GM12865 (cell line): ENCODE measurements around the gene EREG.

Experiments
- DNase-seq: peaks from one replicate; pipeline ENCODE4 v3.0.0; 2010; ENCODE audit warnings: low read depth
- H3K4me3 ChIP-seq: 2 replicates; pipeline ENCODE4 v1.5.1; 2011; ENCODE audit warnings: mild to moderate bottlenecking, low read depth, low read length, control low read depth
- TF ChIP-seq, protein P1 (sequence below): IDR thresholded peaks from 2 replicates; pipeline ENCODE4 v1.5.1; 2011; ENCODE audit warnings: low read length, control low read depth, low read depth, inconsistent platforms; ENCODE audit not compliant: insufficient read depth; ENCODE audit errors: missing control alignments

The EREG gene

DNA sequence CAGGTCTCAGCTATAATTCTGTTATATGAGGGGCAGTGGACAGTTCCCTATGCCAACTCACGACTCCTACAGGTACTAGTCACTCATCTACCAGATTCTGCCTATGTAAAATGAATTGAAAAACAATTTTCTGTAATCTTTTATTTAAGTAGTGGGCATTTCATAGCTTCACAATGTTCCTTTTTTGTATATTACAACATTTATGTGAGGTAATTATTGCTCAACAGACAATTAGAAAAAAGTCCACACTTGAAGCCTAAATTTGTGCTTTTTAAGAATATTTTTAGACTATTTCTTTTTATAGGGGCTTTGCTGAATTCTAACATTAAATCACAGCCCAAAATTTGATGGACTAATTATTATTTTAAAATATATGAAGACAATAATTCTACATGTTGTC, 20.4 kb downstream of the EREG start:
- no peak overlapping the region for H3K4me3 ChIP-seq
- TF ChIP-seq, protein P1, sequence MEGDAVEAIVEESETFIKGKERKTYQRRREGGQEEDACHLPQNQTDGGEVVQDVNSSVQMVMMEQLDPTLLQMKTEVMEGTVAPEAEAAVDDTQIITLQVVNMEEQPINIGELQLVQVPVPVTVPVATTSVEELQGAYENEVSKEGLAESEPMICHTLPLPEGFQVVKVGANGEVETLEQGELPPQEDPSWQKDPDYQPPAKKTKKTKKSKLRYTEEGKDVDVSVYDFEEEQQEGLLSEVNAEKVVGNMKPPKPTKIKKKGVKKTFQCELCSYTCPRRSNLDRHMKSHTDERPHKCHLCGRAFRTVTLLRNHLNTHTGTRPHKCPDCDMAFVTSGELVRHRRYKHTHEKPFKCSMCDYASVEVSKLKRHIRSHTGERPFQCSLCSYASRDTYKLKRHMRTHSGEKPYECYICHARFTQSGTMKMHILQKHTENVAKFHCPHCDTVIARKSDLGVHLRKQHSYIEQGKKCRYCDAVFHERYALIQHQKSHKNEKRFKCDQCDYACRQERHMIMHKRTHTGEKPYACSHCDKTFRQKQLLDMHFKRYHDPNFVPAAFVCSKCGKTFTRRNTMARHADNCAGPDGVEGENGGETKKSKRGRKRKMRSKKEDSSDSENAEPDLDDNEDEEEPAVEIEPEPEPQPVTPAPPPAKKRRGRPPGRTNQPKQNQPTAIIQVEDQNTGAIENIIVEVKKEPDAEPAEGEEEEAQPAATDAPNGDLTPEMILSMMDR: no peak
- no peak for DNase-seq

DNA sequence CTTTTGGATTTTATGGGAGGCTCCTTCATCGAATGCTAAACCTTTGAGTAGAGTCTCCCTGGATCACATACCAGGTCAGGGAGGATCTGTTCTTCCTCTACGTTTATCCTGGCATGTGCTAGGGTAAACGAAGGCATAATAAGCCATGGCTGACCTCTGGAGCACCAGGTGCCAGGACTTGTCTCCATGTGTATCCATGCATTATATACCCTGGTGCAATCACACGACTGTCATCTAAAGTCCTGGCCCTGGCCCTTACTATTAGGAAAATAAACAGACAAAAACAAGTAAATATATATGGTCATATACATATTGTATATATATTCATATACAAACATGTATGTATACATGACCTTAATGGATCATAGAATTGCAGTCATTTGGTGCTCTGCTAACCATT, 21.2 kb downstream of the EREG start:
- TF ChIP-seq, protein P1: no peak
- H3K4me3 ChIP-seq: no peak overlapping the region
- DNase-seq: no peak

DNA sequence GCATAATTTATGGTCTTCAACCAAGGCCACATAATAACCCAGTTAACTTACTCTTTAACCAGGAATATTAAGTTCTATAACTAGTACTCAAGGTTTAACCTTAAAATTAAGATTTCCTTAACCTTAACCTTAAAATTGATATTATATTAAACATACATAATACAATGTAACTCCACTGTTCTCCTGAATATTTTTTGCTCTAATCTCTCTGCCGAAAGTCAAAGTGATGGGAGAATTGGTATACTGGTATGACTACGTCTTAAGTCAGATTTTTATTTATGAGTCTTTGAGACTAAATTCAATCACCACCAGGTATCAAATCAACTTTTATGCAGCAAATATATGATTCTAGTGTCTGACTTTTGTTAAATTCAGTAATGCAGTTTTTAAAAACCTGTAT, 22.8 kb downstream of the EREG start:
- no peak for DNase-seq
- H3K4me3 ChIP-seq: no peak overlapping the region
- TF ChIP-seq, protein P1: no peak

DNA sequence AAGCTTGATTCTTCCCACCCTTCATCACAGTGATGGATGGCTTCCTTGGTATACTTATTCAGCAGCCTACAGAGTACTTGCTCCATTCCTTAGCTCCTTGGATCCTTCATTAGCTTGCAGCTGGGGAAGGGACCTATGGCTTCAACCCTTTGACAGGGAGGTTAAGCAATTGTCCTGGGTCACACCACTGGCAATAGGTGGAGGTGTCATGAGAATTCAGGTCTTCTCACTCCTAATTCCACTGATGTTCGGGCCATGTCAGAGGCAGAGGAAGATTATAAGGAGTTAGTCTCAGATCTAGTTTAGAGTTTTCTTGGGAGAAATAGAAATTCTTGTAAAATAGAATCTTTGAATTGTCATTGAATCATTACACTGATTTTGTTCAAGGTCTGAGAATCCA, 24.5 kb downstream of the EREG start:
- H3K4me3 ChIP-seq: no peak overlapping the region
- TF ChIP-seq, protein P1: no peak
- DNase-seq: no peak

DNA sequence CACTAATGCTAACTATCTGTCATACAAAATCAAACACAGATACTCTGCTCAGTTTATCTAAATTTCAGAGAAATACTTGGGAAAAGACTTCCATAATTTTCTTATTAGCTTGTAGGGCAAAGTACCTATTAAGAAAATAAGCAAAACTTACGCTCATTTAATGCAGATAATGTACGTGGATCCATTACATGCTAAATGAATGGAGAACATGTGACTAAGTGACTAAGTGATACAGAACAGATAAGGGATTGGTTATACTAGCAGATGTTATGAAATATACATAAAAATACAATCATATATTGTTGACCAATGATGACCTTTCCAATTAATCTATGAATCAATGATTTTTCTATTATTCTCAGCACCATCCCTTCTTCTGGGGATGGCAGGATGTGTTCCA, 25.7 kb downstream of the EREG start:
- H3K4me3 ChIP-seq: no peak overlapping the region
- no peak for DNase-seq
- TF ChIP-seq, protein P1: no peak

DNA sequence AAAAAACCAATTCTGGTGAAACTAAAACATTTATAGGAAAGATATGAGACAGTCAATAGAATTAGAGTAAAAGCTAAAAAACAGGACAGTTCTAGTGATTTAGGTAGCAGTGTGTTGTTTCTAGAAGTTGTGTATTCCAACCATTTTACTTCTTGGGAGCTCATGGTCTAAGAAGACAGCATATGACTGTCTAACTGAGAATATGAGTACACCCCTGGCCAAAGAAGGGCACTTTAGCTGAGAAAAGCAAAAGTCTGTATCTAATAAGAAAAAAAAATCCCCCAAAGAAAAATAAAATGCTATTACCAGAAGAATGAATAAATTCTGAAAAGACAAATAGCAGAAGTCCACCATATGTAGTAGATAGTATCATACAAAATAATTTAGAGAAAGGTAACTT, 26.4 kb downstream of the EREG start:
- TF ChIP-seq, protein P1: no peak
- H3K4me3 ChIP-seq: no peak overlapping the region
- no peak for DNase-seq

DNA sequence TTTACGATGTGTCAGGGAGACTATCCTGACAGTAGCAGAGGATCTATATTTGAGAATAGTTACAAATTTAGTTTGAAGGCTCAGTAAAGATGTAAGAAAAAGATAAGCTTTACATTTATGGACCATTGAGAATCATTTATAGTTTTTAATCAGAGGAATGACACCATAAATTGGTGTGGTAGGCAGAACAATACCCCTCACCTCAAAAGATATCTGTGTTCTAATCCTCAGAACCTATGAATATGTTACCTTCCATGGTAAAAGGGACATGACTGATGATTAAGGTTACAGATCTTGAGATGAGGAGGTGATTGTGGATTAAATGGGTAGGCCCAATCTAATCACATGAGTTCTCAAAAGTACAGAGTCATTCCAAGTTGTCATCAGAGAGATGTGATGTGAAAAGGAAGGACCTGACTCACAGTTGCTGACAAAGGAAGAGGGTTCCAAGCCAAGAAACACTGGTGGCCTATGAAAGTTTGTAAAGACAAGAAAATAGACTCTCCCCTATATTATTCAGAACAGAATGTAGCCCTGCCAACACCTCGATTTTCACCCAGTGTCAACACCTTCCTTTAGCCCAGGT, 27.0 kb downstream of the EREG start:
- H3K4me3 ChIP-seq: no peak overlapping the region
- DNase-seq: no peak
- TF ChIP-seq, protein P1: no peak
